SU-DHL-6 (cell line): ENCODE results near the gene LONRF3.

Experiments used
- H2AFZ ChIP-seq: fragments of 200-600 bp; sonication (generic); 2 replicates; pipeline ENCODE4 v1.6.1; 2014; ENCODE audit warnings: low read depth, mild to moderate bottlenecking, moderate library complexity, mixed read lengths, antibody characterized with exemption, low read length; ENCODE audit not compliant: severe bottlenecking
- H3F3A ChIP-seq: fragments of 200-600 bp; shearing (Covaris generic); 2 replicates; pipeline ENCODE4 v1.6.0; 2016; ENCODE audit warnings: antibody characterized with exemption, mild to moderate bottlenecking; ENCODE audit not compliant: insufficient read depth
- H3K27ac ChIP-seq: fragments of 200-600 bp; sonication (generic); 2 replicates; pipeline ENCODE4 v1.5.1; 2016; ENCODE audit warnings: low read depth, mild to moderate bottlenecking, low read length, moderate library complexity, mixed read lengths
- H3K27me3 ChIP-seq: fragments of 200-600 bp; sonication (generic), shearing (Covaris generic); 2 replicates; pipeline ENCODE4 v1.6.0; 2014; ENCODE audit warnings: mild to moderate bottlenecking, low read length
- H3K36me3 ChIP-seq: fragments of 200-600 bp; sonication (generic); 2 replicates; pipeline ENCODE4 v1.6.1; 2014; ENCODE audit warnings: mild to moderate bottlenecking, low read length, mixed read lengths
- H3K4me2 ChIP-seq: fragments of 300-600, 200-600 bp; shearing (Covaris generic), sonication (generic); 2 replicates; pipeline ENCODE4 v1.6.0; 2014; ENCODE audit warnings: low read length, low read depth, mild to moderate bottlenecking; ENCODE audit not compliant: poor library complexity, severe bottlenecking
- H3K4me3 ChIP-seq: fragments of 200-600 bp; sonication (generic); 2 replicates; pipeline ENCODE4 v1.5.1; 2014; ENCODE audit warnings: antibody characterized with exemption, low read length, mild to moderate bottlenecking, mixed read lengths; ENCODE audit not compliant: insufficient read depth, poor library complexity, severe bottlenecking
- H3K79me2 ChIP-seq: fragments of 200-600 bp; sonication (generic); 2 replicates; pipeline ENCODE4 v1.6.1; 2014; ENCODE audit warnings: mild to moderate bottlenecking, low read length, moderate library complexity; ENCODE audit not compliant: insufficient read depth
- H3K9ac ChIP-seq: fragments of 200-600 bp; sonication (generic); 2 replicates; pipeline ENCODE4 v1.7.0; 2014; ENCODE audit warnings: mild to moderate bottlenecking, low read length
- H3K9me2 ChIP-seq: fragments of 200-600 bp; sonication (generic); replicated peaks from 2 replicates; pipeline ENCODE4 v1.6.1; 2014; ENCODE audit warnings: low read length; ENCODE audit not compliant: insufficient read depth
- H3K9me3 ChIP-seq: fragments of 200-600 bp; sonication (generic); 2 replicates; pipeline ENCODE4 v1.6.1; 2014; ENCODE audit warnings: low read length, mixed read lengths; ENCODE audit not compliant: insufficient read depth
- H4K20me1 ChIP-seq: fragments of 200-600 bp; sonication (generic); 2 replicates; pipeline ENCODE4 v1.6.1; 2014; ENCODE audit warnings: low read depth, mild to moderate bottlenecking, antibody characterized with exemption, low read length, moderate library complexity, mixed read lengths
- CTCF ChIP-seq: fragments of 200-600 bp; sonication (generic); IDR thresholded peaks from one replicate; pipeline ENCODE4 v1.5.1; 2017; ENCODE audit warnings: antibody characterized with exemption, mild to moderate bottlenecking, low read length, moderate library complexity; ENCODE audit not compliant: insufficient read depth, poor library complexity, severe bottlenecking
- EZH2phosphoT487 ChIP-seq: fragments of 200-600 bp; sonication (generic), shearing (Covaris generic); conservative IDR thresholded peaks from 2 replicates; pipeline ENCODE4 v1.6.1; 2018; ENCODE audit warnings: mild to moderate bottlenecking, antibody characterized with exemption, low read length, moderate library complexity, mixed read lengths

Gene LONRF3

DNA sequence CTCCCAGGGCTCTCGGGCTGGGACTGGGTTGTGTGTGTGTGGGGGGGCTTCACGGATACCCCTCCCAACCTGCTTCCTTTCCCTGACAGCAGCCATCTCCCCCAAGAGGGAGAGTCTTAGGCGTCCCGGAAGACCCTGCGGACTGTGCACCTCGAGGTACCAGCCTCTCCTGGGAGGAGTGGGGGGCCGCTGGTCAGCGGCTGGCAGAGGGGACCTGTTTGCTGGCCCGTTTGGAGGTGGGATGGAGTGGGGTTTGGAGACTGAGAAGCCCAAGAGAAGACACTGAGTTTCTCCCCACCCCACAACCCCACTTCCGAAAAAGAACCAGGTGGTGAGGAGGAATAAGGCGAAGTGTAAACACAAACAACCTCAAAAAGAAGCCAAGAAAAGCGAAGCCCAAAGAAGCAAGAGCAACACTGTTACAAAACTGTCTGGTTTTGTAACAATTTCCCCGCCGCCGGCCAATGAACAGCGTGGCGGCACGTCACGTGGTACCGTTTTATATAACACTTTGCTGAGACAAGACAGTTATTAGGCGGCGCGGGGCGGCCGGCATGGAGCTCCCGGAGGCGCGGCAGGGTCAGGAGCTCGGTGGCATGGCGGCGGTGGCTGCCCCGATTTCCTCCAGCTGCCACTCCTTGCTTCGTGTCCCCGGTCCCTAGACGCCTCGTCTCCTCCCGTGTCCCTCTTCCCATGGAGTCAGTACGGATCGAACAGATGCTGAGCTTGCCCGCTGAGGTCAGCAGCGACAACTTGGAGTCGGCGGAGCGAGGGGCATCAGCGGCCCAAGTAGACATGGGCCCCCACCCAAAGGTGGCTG lies at the start of gene LONRF3:
Gene LONRF3 (plus strand): TSS at position 531 of the 820 bp plus-strand sequence. CDS start 163 bp downstream, at position 694.
- Histone ChIP-seq H4K20me1 (no peaks in the 10 kb centered on the region), H3K9ac (no peak within 1 kb of the TSS), H3K4me2 (no peak within 1 kb of the TSS), H2AFZ (no peak within 1 kb of the TSS), H3K79me2 (no peaks in the 10 kb centered on the region), H3K4me3 (no peak within 1 kb of the TSS), H3K36me3 (no peaks in the 10 kb centered on the region), H3F3A (no peaks in the 10 kb centered on the region), H3K27ac (no peak within 1 kb of the TSS), H3K27me3 (no peaks in the 10 kb centered on the region), H3K9me3 (no peaks in the 10 kb centered on the region), H3K9me2 (no peaks in the 10 kb centered on the region)
- TF ChIP-seq EZH2phosphoT487, result no peak
- TF ChIP-seq CTCF, result no peak

DNA sequence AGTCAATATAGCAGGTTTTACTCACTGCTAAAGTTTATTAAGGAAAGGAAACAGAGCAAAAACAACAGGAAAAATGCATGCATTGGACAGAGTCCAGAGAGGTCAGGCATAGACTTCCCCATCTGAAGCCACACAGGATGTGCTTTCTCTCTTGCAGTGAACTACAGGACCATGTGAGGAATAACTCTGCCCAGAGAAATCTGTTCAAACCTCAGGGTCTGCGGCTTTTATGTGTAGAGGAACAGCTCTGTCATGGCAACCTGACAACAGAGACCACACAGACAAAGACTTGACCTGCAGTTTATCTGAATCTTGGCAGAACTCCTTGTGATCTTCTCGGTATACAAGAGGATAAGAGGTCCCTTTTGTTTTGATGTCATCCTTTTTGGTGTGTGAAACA lies 46.3 kb upstream of the LONRF3 start:
- Histone ChIP-seq H3K9ac (no peak overlapping the region), H3F3A (no peaks in the 10 kb centered on the region), H3K27me3 (no peaks in the 10 kb centered on the region), H3K27ac (no peak overlapping the region), H3K4me3 (no peak overlapping the region), H4K20me1 (no peaks in the 10 kb centered on the region), H3K4me2 (no peak overlapping the region), H3K9me2 (no peaks in the 10 kb centered on the region), H3K79me2 (no peaks in the 10 kb centered on the region), H3K36me3 (no peaks in the 10 kb centered on the region), H2AFZ (no peak overlapping the region), H3K9me3 (no peaks in the 10 kb centered on the region)
- TF ChIP-seq CTCF (no peak), EZH2phosphoT487 (no peak)

- Histone ChIP-seq H3K27me3 (no peaks in the 10 kb centered on the region), H4K20me1 (no peaks in the 10 kb centered on the region), H3F3A (no peaks in the 10 kb centered on the region), H3K9me2 (no peaks in the 10 kb centered on the region), H2AFZ (no peak overlapping the region), H3K27ac (no peak overlapping the region), H3K4me3 (no peak overlapping the region), H3K79me2 (no peaks in the 10 kb centered on the region), H3K9ac (no peak overlapping the region), H3K4me2 (no peak overlapping the region), H3K36me3 (no peaks in the 10 kb centered on the region), H3K9me3 (no peaks in the 10 kb centered on the region)
- no peak for TF ChIP-seq CTCF
- no peak for TF ChIP-seq EZH2phosphoT487
These were observed 39.1 kb upstream of the LONRF3 start for GRCh38 chrX:118935352-118935751.
